Keratinocyte (primary cell): ENCODE data around the gene TIMM8A.

Experiments used
- EZH2 ChIP-seq: IDR thresholded peaks from one replicate; pipeline ENCODE4 v1.6.1; 2012; ENCODE audit warnings: inconsistent platforms, mild to moderate bottlenecking, low read length, moderate library complexity
- TF ChIP-seq, protein P1 (sequence below), 3 experiments: IDR thresholded peaks in 1 of 3; conservative IDR thresholded peaks in 1 of 3; optimal IDR thresholded peaks in 1 of 3; 2 replicates in 2 of 3; 3 replicates in 1 of 3; pipeline versions ENCODE3 to v1.5.1; 2011; ENCODE audit warnings: low read length in 3 of 3, mild to moderate bottlenecking in 3 of 3, moderate library complexity in 2 of 3, control low read depth in 1 of 3, inconsistent platforms in 1 of 3; ENCODE audit not compliant: insufficient read depth in 2 of 3; ENCODE audit errors: extremely low read depth in 1 of 3

DNA sequence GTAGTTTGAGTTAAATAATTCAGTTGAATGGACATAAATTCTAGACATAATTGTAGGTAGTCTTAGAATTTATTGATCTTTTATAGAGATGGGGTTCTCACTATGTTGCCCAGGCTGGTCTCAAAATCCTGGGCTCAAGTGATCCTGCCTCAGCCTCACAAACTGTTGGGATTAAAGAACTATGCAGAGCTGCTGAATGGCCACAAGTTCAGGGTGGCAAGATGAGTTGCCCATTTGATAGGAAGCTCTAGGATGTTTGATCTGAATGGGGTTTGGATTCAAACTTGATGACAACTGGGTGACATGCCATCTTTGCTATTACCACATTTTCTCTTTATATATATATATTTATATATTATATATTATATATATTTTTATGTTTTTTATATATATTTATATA, 45.8 kb upstream of the TIMM8A start:
- TF ChIP-seq, protein P1, sequence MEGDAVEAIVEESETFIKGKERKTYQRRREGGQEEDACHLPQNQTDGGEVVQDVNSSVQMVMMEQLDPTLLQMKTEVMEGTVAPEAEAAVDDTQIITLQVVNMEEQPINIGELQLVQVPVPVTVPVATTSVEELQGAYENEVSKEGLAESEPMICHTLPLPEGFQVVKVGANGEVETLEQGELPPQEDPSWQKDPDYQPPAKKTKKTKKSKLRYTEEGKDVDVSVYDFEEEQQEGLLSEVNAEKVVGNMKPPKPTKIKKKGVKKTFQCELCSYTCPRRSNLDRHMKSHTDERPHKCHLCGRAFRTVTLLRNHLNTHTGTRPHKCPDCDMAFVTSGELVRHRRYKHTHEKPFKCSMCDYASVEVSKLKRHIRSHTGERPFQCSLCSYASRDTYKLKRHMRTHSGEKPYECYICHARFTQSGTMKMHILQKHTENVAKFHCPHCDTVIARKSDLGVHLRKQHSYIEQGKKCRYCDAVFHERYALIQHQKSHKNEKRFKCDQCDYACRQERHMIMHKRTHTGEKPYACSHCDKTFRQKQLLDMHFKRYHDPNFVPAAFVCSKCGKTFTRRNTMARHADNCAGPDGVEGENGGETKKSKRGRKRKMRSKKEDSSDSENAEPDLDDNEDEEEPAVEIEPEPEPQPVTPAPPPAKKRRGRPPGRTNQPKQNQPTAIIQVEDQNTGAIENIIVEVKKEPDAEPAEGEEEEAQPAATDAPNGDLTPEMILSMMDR (optimal IDR thresholded peaks at IDR 0.05 in 1 of 3, IDR thresholded peaks at IDR 0.05 in 1 of 3, conservative IDR thresholded peaks at IDR 0.05 in 1 of 3; ENCODE audit: extremely low read depth in 1 of 3, insufficient read depth in 2 of 3, low read length in 3 of 3) = no peak
- no peak for TF ChIP-seq EZH2
